HG03565 (cell line): ENCODE results near the gene CD7.

Source experiments
- ATAC-seq: cut with Tn5 transposase; IDR thresholded peaks from one replicate; pipeline ENCODE4 v1.9.1; 2021; ENCODE audit warnings: mild to moderate bottlenecking, moderate library complexity; ENCODE audit not compliant: unreplicated experiment

CD7 gene

DNA sequence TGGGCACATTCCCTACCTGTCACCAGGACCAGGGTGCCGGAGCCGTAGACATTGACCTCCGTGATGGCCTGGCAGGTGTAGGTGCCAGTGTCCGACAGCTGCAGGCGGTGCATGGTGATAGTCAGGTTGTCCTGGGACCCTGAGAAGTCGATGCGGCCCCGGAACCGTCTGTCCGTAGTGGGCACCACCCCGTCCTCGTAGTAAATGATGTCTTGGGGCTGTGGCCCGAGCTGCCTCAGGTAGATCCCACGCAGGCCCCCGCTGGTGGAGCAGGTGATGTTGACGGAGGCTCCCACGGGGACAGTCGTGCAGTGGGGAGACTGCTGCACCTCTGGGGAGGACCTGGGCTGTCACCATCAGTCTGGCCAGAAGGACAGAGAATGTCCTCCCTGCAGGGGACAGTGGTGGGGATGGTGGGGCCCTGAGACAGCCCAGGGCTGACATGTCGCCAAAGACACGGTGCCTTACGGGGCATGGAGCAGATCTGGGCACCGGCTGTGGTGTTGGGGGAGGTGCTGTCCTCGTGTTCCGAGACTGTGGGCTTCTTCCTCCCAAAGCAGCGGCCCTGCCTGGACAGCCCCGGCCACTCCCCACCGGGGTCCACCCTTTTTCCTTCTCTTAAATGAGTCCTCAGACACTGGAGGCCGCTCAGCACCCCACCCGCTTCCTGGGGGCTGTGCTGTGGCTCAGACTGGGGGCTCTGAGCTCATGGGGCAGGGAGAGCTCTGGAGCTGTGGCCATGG lies 586 bp downstream of the CD7 start:
- ATAC-seq, result no peak

DNA sequence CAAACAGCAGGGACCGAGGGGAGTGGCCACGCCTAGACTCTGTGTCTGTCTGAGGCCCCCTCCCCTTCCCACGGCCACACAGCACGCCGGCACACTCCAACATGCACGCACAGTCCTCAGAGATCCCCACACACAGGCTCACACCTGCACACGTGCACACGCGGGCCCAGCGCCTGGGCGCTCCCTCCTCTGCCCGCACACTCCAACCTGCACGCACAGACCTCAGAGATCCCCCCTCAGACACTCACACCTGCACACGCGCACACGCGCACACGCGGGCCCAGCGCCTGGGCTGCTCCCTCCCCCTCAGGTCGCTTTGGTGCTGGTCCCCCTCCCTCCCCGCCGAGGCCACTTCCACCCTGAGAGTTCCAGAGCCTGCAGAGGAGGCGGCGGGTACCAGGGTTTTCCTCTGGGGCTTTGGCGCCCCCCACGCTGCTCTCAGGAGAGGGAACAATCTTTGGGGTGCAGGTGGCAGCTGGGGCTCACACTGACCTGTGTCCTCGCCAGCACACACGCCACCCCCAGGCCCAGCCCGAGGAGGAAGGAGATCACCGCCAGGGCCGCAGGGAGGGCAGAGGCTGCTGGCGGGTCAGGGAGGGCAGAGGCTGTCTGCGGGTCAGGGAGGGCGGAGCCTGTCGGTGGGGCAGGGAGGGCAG lies 1.6 kb downstream of the CD7 start:
- no peak for ATAC-seq

DNA sequence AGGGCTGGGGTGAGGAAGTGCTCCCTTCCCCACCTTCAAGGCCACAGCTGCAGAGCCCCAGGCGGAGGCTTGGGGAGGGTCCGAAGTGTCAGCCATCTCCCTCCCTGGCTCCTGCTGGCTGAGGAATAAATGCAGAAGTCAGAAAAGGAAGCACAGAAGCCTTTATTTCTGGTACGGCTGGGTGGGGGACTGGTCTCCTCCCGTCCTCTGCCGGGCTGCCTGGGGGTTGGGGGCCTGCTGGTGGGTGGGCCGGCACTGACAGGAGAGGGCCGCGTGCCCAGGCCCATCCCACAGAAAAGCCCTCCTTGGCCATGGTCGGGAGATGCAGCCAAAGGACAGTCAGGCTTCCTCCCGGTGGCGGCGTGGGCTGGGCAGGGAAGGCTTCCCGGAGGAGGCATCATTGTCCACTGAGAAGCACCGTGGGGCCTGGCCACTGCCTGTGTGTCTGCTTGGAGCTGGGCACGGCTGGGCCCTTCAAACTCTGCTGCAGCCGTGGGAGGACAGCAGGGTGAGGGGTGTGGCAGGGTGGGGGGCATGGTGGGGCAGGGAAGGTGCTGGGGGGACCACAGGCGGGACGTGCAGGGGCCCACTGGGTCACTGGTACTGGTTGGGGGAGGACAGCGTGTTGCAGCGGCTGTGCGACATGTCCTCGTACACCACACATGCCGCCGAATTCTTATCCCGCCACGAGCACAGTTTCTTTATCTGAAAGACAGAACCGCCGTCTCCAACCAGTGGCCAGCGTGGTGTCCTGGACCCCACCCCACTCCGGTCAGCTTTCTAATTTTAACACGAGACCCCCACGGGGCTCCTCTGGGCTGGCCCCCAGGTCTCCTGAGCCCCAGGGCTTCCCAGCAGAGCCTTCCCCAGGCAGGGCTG lies 2.4 kb downstream of the CD7 start:
- no peak for ATAC-seq

DNA sequence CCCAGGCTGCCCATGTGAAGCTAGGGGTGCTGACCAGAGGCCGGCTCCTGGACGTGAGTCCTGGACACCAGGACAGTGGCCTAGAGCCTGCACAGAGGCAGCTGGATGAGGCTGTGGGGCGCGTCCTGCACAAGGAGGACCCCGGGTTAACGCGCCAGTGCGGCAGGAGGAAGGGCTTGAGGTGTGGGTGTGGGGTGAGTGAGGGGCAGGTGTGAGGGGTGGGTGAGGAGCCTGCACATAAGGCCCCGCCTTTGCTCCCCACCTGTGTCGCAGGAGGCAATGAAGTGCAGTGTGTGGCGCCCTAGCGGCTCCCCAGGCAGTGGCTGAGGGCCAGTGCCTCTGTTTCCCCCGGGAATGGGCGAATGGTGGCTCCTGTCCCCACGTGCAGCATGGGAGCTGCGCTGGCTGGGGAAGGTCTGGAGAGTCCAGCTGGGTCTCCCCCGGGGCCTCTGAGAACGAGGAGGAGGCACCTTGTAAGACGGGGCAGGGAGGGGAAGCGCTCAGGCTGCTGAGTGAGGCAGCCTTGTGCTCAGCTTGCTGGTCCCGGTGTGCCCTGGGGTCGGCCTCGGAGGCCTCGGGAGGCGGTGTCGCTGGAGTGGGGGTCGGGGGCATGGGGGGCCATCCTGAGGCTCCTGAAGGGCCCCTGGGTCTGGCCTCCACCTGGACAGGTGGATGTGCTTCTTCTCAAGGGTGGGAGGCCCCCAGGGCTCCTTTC lies 3.2 kb downstream of the CD7 start:
- ATAC-seq, result no peak

DNA sequence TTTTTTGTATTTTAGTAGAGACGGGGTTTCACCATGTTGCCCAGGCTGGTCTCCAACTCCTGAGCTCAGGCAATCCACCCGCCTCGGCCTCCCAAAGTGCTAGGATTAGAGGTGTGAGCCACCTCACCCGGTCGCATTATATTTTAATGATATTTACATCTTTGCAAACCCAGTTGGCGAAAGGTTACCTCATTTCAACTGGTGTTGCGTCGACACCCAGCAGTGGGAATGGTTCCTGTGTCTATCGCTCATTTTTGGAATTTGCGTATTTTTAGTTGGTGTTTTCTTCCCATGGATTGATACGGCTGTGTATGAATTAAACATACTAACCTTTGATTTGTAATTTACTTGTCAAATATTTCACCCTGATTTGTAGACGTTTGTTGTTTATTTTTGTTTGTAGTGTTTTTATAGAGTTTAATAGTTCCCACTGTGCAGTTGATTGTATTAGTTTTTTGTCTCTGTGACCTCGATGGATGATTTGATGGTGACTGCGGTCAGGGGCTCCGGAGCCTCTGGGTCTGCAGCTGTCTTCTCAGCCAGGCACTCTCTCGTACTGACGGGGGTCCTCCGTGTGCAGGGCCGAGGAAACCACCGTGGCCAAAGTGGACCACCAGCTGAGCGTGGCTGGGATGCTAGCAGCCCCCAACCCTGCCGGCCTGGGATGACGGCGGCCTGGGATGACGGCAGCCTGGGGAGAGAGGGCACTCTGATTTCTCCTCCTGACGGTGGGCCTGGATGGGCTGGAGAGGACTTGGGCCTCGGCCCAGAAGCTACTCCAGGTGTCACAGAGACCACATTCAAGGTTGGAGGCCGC lies 4.0 kb downstream of the CD7 start:
- no peak for ATAC-seq

DNA sequence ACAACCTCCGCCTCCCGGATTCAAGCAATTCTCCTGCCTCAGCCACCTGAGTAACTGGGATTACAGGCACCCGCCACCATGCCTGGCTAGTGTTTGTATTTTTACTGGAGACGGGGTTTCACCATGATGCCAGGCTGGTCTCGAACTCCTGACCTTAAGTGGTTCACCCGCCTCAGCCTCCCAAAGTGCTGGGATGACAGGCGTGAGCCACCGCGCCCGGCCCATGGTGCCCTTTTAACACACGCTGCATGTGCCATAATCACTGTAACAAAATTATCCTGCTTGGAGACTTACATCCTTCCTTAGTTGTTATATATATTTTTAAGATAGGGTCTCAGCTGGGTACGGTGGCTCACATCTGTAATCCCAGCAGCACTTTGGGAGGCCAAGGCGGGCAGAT lies 5.4 kb downstream of the CD7 start:
- no peak for ATAC-seq

DNA sequence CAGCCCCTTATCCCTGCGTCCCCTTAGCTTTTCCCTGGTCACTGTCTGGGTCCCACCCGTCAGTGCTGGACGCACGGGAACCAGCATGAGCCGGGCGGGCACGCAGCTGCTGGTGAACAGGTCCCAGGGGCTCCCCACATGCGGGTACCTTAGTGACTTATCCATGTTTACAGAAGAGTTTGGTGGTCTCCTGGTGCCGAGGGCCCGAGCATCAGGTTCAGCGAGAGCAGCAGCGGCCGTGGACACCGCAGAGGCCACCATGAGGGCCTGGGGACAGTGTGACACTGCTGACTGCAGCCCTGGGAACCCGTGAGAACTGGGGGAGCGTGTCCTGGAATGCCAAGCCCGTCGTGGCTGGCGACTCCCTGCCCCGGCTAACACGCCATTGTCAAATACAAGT lies 6.5 kb downstream of the CD7 start:
- no peak for ATAC-seq

DNA sequence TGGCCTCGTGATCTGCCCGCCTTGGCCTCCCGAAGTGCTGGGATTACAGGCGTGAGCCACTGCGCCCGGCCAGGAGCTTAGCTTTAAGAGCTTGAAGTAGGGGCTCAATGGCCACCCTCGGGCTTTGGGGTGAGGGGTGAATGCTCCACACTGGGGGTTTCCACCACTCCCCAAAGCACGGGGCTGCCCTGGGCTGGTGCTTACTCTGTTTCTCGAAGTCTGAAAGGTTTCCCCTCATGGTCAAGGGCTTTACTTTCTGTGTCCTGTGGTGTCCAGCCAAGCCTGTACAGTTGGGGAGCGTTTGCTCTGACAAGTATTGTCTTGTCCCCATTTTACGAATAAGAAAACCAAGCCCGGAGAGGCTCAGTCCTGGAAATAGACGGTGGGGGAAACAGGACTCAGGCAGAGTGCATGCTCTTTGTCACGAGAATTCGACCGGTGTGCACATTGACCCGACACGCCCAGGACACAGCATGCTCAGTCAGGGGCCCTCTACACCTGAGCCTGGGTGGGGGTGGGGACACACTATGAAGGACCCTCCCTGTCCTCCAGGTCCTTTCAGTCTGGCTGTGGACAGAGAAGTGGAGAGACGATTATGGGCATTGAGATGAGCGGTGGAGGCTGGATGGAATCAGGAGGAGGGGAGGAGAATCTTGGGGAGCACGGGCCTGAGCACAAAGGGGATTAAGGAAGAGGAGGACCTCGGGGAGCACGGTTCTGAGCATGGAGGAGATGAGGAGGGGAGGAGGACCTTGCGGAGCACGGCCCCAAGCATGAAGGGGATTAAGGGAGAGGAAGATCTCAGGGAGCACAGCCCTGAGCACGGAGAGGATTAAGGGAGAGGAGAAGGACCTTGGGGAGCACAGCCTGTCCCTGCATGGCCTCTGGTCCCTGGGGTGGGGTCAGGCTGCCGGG lies 7.5 kb downstream of the CD7 start:
- ATAC-seq, result no peak

DNA sequence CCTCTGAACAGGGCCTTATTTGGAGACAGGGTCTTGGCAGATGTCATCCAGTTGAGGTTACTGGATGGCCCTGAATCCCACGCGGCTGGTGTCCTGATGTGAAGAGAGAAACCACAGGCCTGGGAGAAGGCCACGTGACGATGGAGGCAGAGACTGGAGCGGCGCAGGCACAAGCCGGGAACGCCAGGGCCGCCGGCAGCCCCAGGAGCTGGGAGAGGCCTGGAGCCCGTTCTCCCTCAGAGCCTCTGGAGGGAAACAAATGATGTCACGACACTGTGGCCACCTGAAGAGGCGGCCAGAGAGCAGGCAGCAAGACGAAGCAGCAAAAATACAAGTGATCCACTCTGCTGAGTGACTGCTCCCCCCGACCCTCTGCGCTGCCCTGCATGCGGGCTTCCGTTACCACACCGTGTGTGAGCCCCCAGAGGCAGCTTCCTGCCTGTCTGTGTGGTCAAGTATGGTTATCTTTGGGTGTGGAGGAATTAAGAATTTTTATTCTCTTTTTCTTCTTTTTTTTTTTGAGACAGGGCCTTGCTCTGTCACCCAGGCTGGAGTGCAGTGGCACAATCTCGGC lies 11.6 kb downstream of the CD7 start:
- ATAC-seq, result no peak

DNA sequence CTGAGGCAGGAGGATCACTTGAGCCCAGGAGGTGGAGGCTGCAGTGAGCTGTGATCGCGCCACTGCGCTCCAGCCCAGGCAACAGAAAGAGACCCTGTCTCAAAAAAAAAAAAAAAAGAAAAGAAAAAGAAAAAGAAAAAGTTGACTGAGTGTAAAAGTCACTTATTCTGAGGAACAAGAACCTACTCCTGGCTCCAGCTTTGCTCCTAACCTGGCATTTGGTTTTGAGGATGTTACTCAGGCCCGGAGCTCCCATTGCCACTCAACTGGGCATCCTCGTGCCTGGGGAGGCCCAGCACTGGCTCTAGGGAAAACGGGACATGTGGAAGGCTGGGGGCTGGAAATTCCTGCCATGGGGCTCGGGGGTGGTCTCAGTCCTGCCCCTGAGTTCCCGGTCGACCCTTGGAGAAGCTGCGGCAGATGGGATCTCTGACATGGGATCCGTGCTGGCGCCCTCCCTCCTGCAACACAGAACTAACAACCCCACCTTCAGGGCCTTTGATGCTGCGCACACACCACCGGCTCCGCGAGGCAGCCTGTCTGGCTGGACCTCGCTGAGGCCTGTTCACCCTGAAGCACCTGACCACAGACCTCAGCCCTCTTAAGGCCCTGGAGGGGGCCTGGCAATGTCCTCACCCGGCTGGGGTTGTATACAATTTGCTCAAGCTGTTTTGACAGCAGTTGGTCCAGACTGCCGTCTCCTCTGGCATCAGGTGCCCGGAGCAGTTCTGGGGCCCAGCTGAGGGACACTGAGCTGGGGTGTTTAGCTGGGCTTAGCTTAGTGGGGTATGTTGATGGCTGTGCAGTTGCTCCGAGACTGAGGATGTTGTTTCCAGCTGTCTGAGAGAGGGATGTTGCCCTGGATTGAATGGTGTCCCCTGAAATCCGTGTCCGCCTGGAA lies 12.3 kb downstream of the CD7 start:
- no peak for ATAC-seq

DNA sequence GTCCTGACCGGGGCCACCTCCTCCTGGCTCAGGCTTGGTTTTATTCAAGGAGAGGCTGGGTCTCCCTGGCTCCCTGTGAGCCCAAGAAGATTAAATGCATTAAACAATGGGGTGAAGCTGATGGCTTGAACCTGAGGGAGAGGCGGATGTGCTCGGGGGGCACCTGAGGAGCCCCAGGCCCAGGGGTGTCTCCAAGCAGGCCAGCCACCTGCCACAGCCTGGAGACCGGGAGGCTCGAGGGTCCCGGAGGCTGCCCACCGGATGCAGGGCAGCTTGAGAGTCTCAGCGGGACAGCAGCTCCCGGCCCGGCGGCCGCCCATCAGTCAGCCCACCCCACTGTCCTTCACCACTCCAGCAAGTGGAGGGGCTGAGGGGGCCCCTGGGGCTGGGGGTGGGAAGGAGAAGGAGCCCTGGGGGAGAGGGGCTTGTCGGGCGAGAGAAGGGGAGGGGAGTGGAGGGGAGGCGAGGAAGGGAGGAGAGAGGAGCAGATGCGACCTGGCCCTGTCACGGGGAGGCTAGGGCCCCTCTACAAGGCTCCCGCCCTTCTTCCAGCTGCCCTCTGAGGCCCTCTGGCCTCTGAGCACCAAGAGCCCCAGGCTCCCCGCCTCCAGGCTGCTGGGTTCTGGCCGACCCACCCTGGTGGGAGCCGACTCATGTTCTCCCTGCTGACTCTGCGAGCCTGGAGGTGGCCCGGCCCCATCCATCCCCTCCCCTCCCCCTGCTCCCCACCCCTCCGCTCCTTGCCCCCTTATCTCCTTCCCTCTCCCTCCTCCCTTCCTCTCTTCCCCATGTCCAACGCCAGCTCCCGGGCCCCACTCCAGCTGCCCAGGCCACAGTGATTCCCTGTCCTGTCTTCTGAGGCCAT lies 13.2 kb downstream of the CD7 start:
- no peak for ATAC-seq

DNA sequence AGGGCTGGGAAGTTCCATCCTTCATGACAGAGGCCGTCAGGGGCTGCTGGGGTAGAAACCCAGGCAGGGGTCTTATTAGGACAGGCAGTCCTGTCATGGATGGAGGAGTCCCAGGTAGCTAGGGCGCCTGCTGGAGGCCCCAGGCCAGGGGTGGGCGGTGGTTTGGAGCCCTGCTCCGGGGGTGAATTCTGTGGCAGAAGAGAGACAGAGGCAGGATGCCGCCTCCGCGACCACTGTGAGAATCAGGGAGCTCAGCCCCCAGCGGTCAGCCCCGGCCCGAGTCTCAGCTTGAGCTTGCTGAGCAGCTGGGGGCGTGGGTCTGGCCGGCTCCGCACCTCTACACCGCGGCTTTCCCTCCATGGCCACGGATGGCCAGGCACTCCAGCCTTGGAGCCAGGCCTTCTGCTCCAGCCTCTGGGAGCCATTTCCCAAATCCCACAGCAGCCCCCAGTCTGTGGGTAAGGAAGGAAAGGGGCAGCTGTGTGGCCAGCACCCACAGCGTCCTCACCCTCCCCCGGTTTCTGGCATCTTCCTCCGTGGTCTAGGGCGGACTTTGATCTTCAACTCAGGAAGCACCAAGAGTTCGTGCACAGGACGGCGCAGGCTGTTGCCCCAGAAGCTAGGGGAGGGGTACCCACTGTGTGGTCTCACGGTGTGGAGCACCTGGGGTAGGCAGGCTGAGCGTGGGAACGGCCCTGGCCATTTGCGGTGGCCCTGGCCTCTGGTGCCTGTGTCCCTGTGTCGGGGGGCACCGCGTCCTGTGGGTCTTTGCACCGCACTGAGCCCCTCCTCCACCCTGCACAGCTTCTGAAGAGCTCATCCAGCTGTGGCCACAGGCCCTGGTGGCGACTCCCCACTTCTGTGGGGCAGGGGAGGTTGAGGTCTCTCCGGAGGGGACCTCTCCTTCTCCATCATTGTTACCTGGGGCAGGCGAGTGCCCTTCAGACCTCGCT lies 14.1 kb downstream of the CD7 start:
- ATAC-seq, result no peak

DNA sequence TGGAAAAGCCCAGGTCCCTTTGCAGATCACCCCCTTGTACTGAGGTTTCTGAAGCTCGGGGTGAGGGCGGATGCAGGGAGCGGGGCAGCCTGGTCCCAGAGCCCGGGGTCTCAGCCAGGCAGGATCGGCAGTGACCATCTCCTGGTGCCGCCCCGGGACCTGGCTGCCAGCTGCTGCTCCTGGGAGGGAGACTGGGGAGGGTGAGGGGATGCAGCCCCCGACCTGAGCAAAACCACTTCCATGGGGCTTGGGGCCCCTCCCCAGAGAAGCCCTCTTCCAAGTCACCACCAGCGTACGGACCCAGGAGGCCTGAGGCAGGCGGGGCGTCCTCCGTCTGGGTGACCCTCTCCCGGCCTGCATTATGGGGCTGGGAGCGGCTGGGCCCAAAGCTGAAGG lies 14.8 kb downstream of the CD7 start:
- no peak for ATAC-seq

DNA sequence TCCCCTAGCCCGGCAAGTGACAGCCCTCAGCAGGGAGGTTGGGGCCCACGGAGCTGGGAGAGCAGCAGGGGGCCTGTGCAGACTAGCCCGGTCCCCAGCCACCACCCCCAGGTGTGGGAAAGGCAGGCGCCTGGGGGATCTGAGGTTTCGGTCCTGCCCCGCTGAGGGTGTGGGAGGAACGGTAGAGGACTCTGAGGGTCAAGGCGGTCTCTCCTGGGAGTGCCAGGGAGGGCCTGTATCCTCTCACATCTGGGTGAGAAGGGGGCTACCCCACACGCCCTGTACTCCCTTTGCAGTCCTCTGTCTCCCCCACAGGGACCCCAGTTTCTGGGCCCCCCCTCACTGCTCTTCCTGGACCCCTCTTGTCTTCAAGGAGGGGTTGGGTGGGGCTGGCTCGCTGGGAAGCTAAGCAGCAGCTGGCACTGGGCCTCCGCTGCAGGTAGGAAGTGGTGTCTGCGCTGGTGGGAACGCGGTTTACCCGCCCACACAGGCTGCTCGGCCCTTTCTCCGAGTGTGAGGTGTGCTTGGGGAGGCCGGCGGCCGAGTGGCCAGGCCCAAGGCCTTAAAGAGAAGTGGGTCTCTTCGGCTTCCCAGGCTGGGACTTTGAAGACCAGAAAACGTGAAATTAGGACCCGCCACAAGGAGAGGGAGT lies 15.4 kb downstream of the CD7 start:
- no peak for ATAC-seq

DNA sequence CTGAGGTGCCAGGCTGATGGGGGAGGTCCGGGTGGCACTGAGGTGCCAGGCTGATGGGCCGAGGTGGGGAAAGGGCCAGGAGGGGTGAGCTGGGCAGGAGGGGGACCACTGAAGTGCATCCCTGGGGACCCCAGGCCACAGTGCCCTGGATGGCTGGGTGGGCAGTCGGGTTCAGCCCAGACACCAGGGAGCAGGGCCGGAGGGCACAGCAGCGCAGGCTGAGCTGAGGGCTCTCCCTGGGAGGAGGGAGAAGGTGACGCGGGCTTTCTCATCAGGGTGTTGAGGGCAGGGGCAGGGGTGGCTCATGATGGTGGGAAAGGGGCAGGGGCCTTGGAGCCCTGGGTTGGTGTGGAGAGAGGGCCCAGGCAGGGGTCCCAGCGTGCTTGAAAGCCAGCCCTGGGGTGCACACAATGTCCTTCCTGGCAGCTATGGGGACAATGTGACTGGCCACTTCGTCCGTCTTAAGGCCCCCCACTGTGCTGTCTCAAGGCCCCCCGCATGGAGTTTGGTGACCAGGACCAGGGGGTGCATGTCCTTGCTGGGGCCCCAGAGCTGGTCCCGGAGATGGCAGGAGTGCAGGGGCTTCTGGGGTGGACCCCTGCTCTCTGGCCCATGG lies 16.0 kb downstream of the CD7 start:
- no peak for ATAC-seq
